PC-3 (cell line): Measurements from ENCODE around the gene SMAD3. TPM values are rescaled to one million over a fixed set of nuclear protein-coding genes. Genes with fewer than 3 reads are reported as not detected.
A peak's percentile ranks its signal among the peaks of the same experiment; 100 is the strongest.

ENCODE experiments used
- ATAC-seq: fragments of 200-7000 bp; cut with Tn5 transposase; 2 replicates; pipeline ENCODE4 v1.9.1; 2020; ENCODE audit warnings: mild to moderate bottlenecking, moderate library complexity
- BruUV-seq: library from RNA; stranded (reverse); fragments of 400-500 nt; replicated peaks from 2 replicates; lab custom pipeline; 2021; lab: Mats Ljungman, UMichigan
- CTCF ChIA-PET: fragments of 300-600 bp; sonication (Branson Sonifier 250); formaldehyde crosslinking; loops from one replicate; lab custom pipeline; 2022; ENCODE audit warnings: antibody characterized with exemption; lab: Charles Lee
- POLR2A ChIA-PET: fragments of 300-600 bp; sonication (Branson Sonifier 250); formaldehyde crosslinking; loops from one replicate; lab custom pipeline; 2022; ENCODE audit warnings: antibody characterized with exemption; ENCODE audit not compliant: unreplicated experiment; lab: Charles Lee
- DNase-seq: peaks from one replicate; pipeline ENCODE4 v3.0.0-alpha.2; 2015
- H2AFZ ChIP-seq: fragments of 300-600 bp; sonication (generic); 2 replicates; pipeline ENCODE4 v1.6.0; 2016; ENCODE audit warnings: antibody characterized with exemption, low read length
- H3F3A ChIP-seq: fragments of 300-600 bp; sonication (generic); one replicate; pipeline ENCODE4 v1.6.0; 2017; ENCODE audit warnings: antibody characterized with exemption, low read length, control low read depth, mild to moderate bottlenecking; ENCODE audit not compliant: unreplicated experiment
- H3K27ac ChIP-seq: fragments of 300-600 bp; sonication (generic); 2 replicates; pipeline ENCODE4 v1.5.1; 2016; ENCODE audit warnings: mild to moderate bottlenecking, low read length
- H3K27me3 ChIP-seq: fragments of 300-600 bp; sonication (generic); 2 replicates; pipeline ENCODE4 v1.6.1; 2016; ENCODE audit warnings: low read length, mixed read lengths
- H3K36me3 ChIP-seq: fragments of 300-600 bp; sonication (generic); 2 replicates; pipeline ENCODE4 v1.6.1; 2016; ENCODE audit warnings: low read depth, mixed run types, low read length, mixed read lengths
- H3K4me1 ChIP-seq: fragments of 300-600 bp; sonication (generic); 2 replicates; pipeline ENCODE4 v1.5.1; 2016; ENCODE audit warnings: low read length; ENCODE audit not compliant: insufficient read depth
- H3K4me2 ChIP-seq: fragments of 300-600 bp; sonication (generic); 2 replicates; pipeline ENCODE4 v1.6.0; 2016; ENCODE audit warnings: low read length
- H3K4me3 ChIP-seq: fragments of 300-600 bp; sonication (generic); 2 replicates; pipeline ENCODE4 v1.5.1; 2016; ENCODE audit warnings: mild to moderate bottlenecking, low read length, mixed read lengths
- H3K79me2 ChIP-seq: fragments of 300-600 bp; sonication (generic); 2 replicates; pipeline ENCODE4 v1.6.1; 2017; ENCODE audit warnings: low read length, mixed read lengths
- H3K9ac ChIP-seq: fragments of 300-600 bp; sonication (generic); 2 replicates; pipeline ENCODE4 v1.6.0; 2016; ENCODE audit warnings: mild to moderate bottlenecking, low read length
- H3K9me2 ChIP-seq: fragments of 300-600 bp; sonication (generic); replicated peaks from 2 replicates; pipeline ENCODE4 v1.6.1; 2016; ENCODE audit warnings: mixed run types, low read length, mixed read lengths
- H3K9me3 ChIP-seq: fragments of 300-600 bp; sonication (generic); 2 replicates; pipeline ENCODE4 v1.6.1; 2016; ENCODE audit warnings: low read length, mixed read lengths
- H4K20me1 ChIP-seq: fragments of 300-600 bp; sonication (generic); 2 replicates; pipeline ENCODE4 v1.6.1; 2016; ENCODE audit warnings: low read length, mixed read lengths
- CTCF ChIP-seq: fragments of 300-600 bp; sonication (generic); conservative IDR thresholded peaks from 2 replicates; pipeline ENCODE4 v1.5.1; 2017; ENCODE audit warnings: antibody characterized with exemption, low read depth, mild to moderate bottlenecking, low read length
- EZH2 ChIP-seq: fragments of 300-600 bp; sonication (generic); IDR thresholded peaks from one replicate; pipeline ENCODE4 v1.6.1; 2017; ENCODE audit warnings: antibody characterized with exemption, mild to moderate bottlenecking, low read length; ENCODE audit not compliant: unreplicated experiment
- EZH2phosphoT487 ChIP-seq: fragments of 300-600 bp; sonication (generic); IDR thresholded peaks from 2 replicates; pipeline ENCODE4 v1.6.1; 2018; ENCODE audit warnings: mild to moderate bottlenecking, antibody characterized with exemption, low read length, borderline replicate concordance
- intact Hi-C: fragments of 100-400 bp; cut with micrococcal nuclease; formaldehyde crosslinking; loops from 2 replicates; pipeline ENCODE4 v1.9.0; 2023
- total RNA-seq: library from RNA; depleted of rRNA; stranded (reverse); fragments of >200 nt; gene quantifications from 2 replicates; pipeline ENCODE4 v1.2.3, GENCODE V29; 2014

The SMAD3 gene
- total RNA-seq, 1 experiment from 2014 or later = 75.6 TPM

GRCh38 chr15:67143646-67144045, 78.2 kb downstream of the SMAD3 start:
- no TSS peak for BruUV-seq
- CTCF ChIA-PET = no interaction called here

GRCh38 chr15:67144609-67145311, 79.4 kb downstream of the SMAD3 start:
- Histone ChIP-seq H3K9me2 (no peaks in the 10 kb centered on the region), H3F3A (peaks cover 5% of the 10 kb centered on the region), H3K27ac (peak overlapping the region; percentile 100), H3K9ac (0 out of 2 replicates have a peak overlapping the region, but pooled peaks have one; percentile 10), H3K9me3 (no peaks in the 10 kb centered on the region), H4K20me1 (no peaks in the 10 kb centered on the region), H3K79me2 (peaks cover 94% of the 10 kb centered on the region), H2AFZ (no peak overlapping the region), H3K4me3 (no peak overlapping the region), H3K27me3 (no peaks in the 10 kb centered on the region), H3K36me3 (peaks cover 16% of the 10 kb centered on the region), H3K4me1 (peaks cover 88% of the 10 kb centered on the region), H3K4me2 (no peak overlapping the region)
- ChIA-PET POLR2A (no interaction called here), CTCF (no interaction called here)
- TF ChIP-seq CTCF = no peak
- no peak for TF ChIP-seq EZH2phosphoT487
- TF ChIP-seq EZH2 = no peak
- intact Hi-C loops = no loop called here
- ATAC-seq = no peak
- no peak for DNase-seq
- BruUV-seq = no TSS peak

More at GRCh38 chr15:67143646-67144045, 78.2 kb downstream of the SMAD3 start:
- intact Hi-C loops = loop anchor here (2.0 kb wide), 1 partner anchor 75 kb away; no protein-coding TSS in a partner anchor
- Histone ChIP-seq H3K4me1 (peaks cover 86% of the 10 kb centered on the region), H3K4me2 (peak overlapping the region; percentile 54; the same call in 1 of the 2 replicates), H3K9me3 (no peaks in the 10 kb centered on the region), H3K36me3 (peaks cover 21% of the 10 kb centered on the region), H3K9ac (peak overlapping the region; percentile 31; the same call in 1 of the 2 replicates), H3F3A (peaks cover 5% of the 10 kb centered on the region), H2AFZ (no peak overlapping the region), H3K4me3 (no peak overlapping the region), H3K79me2 (peaks cover 94% of the 10 kb centered on the region), H4K20me1 (no peaks in the 10 kb centered on the region), H3K27me3 (no peaks in the 10 kb centered on the region), H3K9me2 (no peaks in the 10 kb centered on the region), H3K27ac (peak overlapping the region; percentile 100)
- ATAC-seq = no peak
- DNase-seq = peak; percentile 28
- TF ChIP-seq EZH2phosphoT487 (no peak), CTCF (no peak), EZH2 (no peak)
- POLR2A ChIA-PET = interaction anchor here (0.6 kb wide), 1 partner anchor 9 kb away, joined by 3 read pairs; no protein-coding TSS in a partner anchor

GRCh38 chr15:67145312-67145610, 79.9 kb downstream of the SMAD3 start:
- Histone ChIP-seq H3K27me3 (no peaks in the 10 kb centered on the region), H3K9ac (peak overlapping the region; percentile 94; the same call in 1 of the 2 replicates), H3K79me2 (peaks cover 91% of the 10 kb centered on the region), H3K4me3 (no peak overlapping the region), H3K27ac (peak overlapping the region; percentile 100), H3F3A (peaks cover 5% of the 10 kb centered on the region), H3K36me3 (peaks cover 16% of the 10 kb centered on the region), H3K9me2 (no peaks in the 10 kb centered on the region), H2AFZ (no peak overlapping the region), H3K9me3 (no peaks in the 10 kb centered on the region), H4K20me1 (no peaks in the 10 kb centered on the region), H3K4me1 (peaks cover 93% of the 10 kb centered on the region), H3K4me2 (no peak overlapping the region)
- CTCF ChIA-PET = no interaction called here
- DNase-seq (no peak), ATAC-seq (no peak)
- TF ChIP-seq EZH2phosphoT487 (no peak), EZH2 (no peak), CTCF (no peak)
- intact Hi-C loops = no loop called here
- POLR2A ChIA-PET = interaction anchor here (0.6 kb wide), 1 partner anchor 17 kb away, joined by 3 read pairs; no protein-coding TSS in a partner anchor
- no TSS peak for BruUV-seq
